ENCODE data around the gene DYSF. TPM values are rescaled to one million over a fixed set of nuclear protein-coding genes. Genes with fewer than 3 reads are reported as not detected.

Gene DYSF
- total RNA-seq, 1 donor from 2014 or later = 0.13 TPM

GRCh38 chr2:71602581-71602980, 149.2 kb downstream of the DYSF start:
- H3K27ac Mint-ChIP-seq = no peak overlapping the region
- H3K36me3 Mint-ChIP-seq (ENCODE audit: low read depth) = no peaks in the 10 kb centered on the region
- DNase-seq = no peak
- ATAC-seq (ENCODE audit: low read depth) = no peak
- H3K9me3 Mint-ChIP-seq = no peaks in the 10 kb centered on the region
- CTCF ChIA-PET = no interaction called here
- H3K27me3 Mint-ChIP-seq = peaks cover 17% of the 10 kb centered on the region
- POLR2A ChIA-PET = no interaction called here
- H3K4me1 Mint-ChIP-seq = no peaks in the 10 kb centered on the region
- intact Hi-C loops (cut with micrococcal nuclease) = no loop called here
- H3K4me3 Mint-ChIP-seq = no peak overlapping the region
- TF ChIP-seq CTCF (IDR thresholded peaks at IDR 0.05) = no peak

- intact Hi-C loops (cut with micrococcal nuclease) = no loop called here
- no peaks in the 10 kb centered on the region for H3K9me3 Mint-ChIP-seq
- H3K36me3 Mint-ChIP-seq (ENCODE audit: low read depth) = no peaks in the 10 kb centered on the region
- ChIA-PET CTCF (no interaction called here), POLR2A (no interaction called here)
- H3K27me3 Mint-ChIP-seq = peaks cover 16% of the 10 kb centered on the region
- DNase-seq (no peak), ATAC-seq (ENCODE audit: low read depth) (no peak)
- H3K4me1 Mint-ChIP-seq = no peaks in the 10 kb centered on the region
- H3K4me3 Mint-ChIP-seq = no peak overlapping the region
- no peak overlapping the region for H3K27ac Mint-ChIP-seq
- TF ChIP-seq CTCF (IDR thresholded peaks at IDR 0.05) = no peak
Measured at GRCh38 chr2:71603311-71603811, 150.0 kb downstream of the DYSF start.

GRCh38 chr2:71603851-71604725, 150.7 kb downstream of the DYSF start:
- ChIA-PET CTCF (no interaction called here), POLR2A (no interaction called here)
- Mint-ChIP-seq H3K9me3 (no peaks in the 10 kb centered on the region), H3K4me1 (no peaks in the 10 kb centered on the region), H3K4me3 (no peak overlapping the region), H3K27me3 (peaks cover 16% of the 10 kb centered on the region), H3K36me3 (ENCODE audit: low read depth) (no peaks in the 10 kb centered on the region), H3K27ac (no peak overlapping the region)
- DNase-seq (no peak), ATAC-seq (ENCODE audit: low read depth) (no peak)
- TF ChIP-seq CTCF (IDR thresholded peaks at IDR 0.05) = no peak
- intact Hi-C loops (cut with micrococcal nuclease) = no loop called here

- Mint-ChIP-seq H3K27me3 (peaks cover 14% of the 10 kb centered on the region), H3K36me3 (ENCODE audit: low read depth) (no peaks in the 10 kb centered on the region), H3K27ac (no peak overlapping the region), H3K4me3 (no peak overlapping the region), H3K9me3 (no peaks in the 10 kb centered on the region), H3K4me1 (no peaks in the 10 kb centered on the region)
- no peak for ATAC-seq (ENCODE audit: low read depth)
- no peak for DNase-seq
- CTCF ChIA-PET = no interaction called here
- TF ChIP-seq CTCF (IDR thresholded peaks at IDR 0.05) = no peak
- intact Hi-C loops (cut with micrococcal nuclease) = no loop called here
- POLR2A ChIA-PET = no interaction called here
Measured at GRCh38 chr2:71604726-71605120, 151.4 kb downstream of the DYSF start.

- DNase-seq (no peak), ATAC-seq (ENCODE audit: low read depth) (no peak)
- no peaks in the 10 kb centered on the region for H3K9me3 Mint-ChIP-seq
- H3K27me3 Mint-ChIP-seq = peaks cover 13% of the 10 kb centered on the region
- ChIA-PET CTCF (no interaction called here), POLR2A (no interaction called here)
- intact Hi-C loops (cut with micrococcal nuclease) = no loop called here
- no peaks in the 10 kb centered on the region for H3K4me1 Mint-ChIP-seq
- TF ChIP-seq CTCF (IDR thresholded peaks at IDR 0.05) = no peak
- no peak overlapping the region for H3K4me3 Mint-ChIP-seq
- no peaks in the 10 kb centered on the region for H3K36me3 Mint-ChIP-seq (ENCODE audit: low read depth)
- no peak overlapping the region for H3K27ac Mint-ChIP-seq
Measured at GRCh38 chr2:71605173-71605641, 151.8 kb downstream of the DYSF start.
